ENCODE measurements around the gene PKHD1.

DNA sequence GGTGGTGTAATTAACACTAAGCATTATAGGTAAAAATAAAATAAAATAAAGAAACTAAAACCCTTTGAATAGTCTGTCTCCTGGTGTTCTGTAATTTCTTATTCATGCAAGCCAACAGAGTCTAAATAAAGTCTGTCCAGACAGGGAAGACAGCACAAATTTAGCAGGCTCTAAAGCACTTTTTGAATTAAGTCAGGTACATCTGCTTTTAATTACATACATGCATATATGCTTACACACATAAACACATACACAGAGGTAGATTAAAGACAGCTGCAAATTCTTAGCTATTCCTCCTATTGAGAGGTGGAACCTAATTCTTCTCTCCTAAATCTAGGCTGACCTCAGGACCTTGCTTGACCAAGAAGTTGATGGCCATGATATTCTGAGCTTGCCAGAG, 262.5 kb downstream of the PKHD1 start:
- TF ChIP-seq, protein P1, sequence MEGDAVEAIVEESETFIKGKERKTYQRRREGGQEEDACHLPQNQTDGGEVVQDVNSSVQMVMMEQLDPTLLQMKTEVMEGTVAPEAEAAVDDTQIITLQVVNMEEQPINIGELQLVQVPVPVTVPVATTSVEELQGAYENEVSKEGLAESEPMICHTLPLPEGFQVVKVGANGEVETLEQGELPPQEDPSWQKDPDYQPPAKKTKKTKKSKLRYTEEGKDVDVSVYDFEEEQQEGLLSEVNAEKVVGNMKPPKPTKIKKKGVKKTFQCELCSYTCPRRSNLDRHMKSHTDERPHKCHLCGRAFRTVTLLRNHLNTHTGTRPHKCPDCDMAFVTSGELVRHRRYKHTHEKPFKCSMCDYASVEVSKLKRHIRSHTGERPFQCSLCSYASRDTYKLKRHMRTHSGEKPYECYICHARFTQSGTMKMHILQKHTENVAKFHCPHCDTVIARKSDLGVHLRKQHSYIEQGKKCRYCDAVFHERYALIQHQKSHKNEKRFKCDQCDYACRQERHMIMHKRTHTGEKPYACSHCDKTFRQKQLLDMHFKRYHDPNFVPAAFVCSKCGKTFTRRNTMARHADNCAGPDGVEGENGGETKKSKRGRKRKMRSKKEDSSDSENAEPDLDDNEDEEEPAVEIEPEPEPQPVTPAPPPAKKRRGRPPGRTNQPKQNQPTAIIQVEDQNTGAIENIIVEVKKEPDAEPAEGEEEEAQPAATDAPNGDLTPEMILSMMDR (IDR thresholded peaks at IDR 0.05) = no peak
- no peak for TF ChIP-seq POLR2A (IDR thresholded peaks at IDR 0.05)

Data from heart left ventricle (tissue), 13 donors.